Measurements from ENCODE around the gene EML6. TPM values are rescaled to one million over a fixed set of nuclear protein-coding genes. Genes with fewer than 3 reads are reported as not detected.

Gene EML6
- total RNA-seq, 1 experiment from 2014 or later: 1.5 TPM

DNA sequence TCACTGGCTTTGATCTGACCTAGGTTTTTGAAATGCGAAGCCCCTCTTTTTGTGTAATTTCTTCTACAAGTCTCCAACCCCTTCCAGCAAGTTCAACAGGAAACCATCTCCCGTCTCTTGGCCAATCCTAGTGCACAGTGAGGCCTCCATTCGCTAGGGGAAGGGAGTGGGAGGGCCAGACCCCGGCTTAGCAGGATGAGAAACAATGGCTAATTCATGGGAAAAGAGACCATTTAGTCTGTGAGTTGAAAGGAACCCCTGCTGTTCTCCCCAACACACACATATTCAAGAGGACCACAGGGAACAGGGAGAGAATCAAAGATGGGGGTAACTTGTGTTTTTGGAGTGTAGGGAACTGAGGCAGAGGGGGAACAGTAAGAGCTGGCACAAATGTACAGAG, 243.8 kb downstream of the EML6 start:
- H4K5ac ChIP-seq (ENCODE audit: insufficient read length, low read depth, low read length): no peak overlapping the region
- no peak overlapping the region for H3K4ac ChIP-seq (ENCODE audit: low read depth, low read length)
- H3K23ac ChIP-seq (ENCODE audit: insufficient read length, low read depth, low read length): no peak overlapping the region
- H3K56ac ChIP-seq (ENCODE audit: insufficient read length, low read depth, low read length): no peak overlapping the region
- no peak for DNase-seq
- Mint-ChIP-seq H3K27ac (peak overlapping the region in 1 of 3 experiments; percentile 4; a peak in 1 of 7 replicates), H3K4me1 (peaks cover 30 to 32% of the 10 kb centered on the region in 2 experiments), H3K9me3 (no peaks in the 10 kb centered on the region), H3K27me3 (ENCODE audit: low read depth) (no peaks in the 10 kb centered on the region; the same call in 1 of the 2 replicates), H3K36me3 (ENCODE audit: insufficient read depth in 1 of 3, low read depth in 3 of 3) (peaks cover 15 to 34% (median 23%) of the 10 kb centered on the region in 3 experiments), H3K4me3 (0 out of 5 replicates have a peak overlapping the region, but pooled peaks of 1 of the 2 experiments have one; percentile 2)
- H2AFZ ChIP-seq (ENCODE audit: low read length): no peak overlapping the region
- no peaks in the 10 kb centered on the region for H3K27me3 ChIP-seq (ENCODE audit: insufficient read depth, low read length)
- H2BK15ac ChIP-seq (ENCODE audit: low read depth, low read length): no peak overlapping the region
- H2BK120ac ChIP-seq (ENCODE audit: low read depth, low read length, poor library complexity, severe bottlenecking): no peak overlapping the region
- no peak overlapping the region for H3K9ac ChIP-seq (ENCODE audit: extremely low read depth, insufficient read length, low read length)
- H2BK12ac ChIP-seq (ENCODE audit: insufficient read length, low read depth, low read length): no peak overlapping the region
- H2BK20ac ChIP-seq (ENCODE audit: low read depth, low read length, poor library complexity, severe bottlenecking): no peak overlapping the region
- H2BK5ac ChIP-seq (ENCODE audit: insufficient read length, low read length): no peak overlapping the region
- TF ChIP-seq, protein P1, sequence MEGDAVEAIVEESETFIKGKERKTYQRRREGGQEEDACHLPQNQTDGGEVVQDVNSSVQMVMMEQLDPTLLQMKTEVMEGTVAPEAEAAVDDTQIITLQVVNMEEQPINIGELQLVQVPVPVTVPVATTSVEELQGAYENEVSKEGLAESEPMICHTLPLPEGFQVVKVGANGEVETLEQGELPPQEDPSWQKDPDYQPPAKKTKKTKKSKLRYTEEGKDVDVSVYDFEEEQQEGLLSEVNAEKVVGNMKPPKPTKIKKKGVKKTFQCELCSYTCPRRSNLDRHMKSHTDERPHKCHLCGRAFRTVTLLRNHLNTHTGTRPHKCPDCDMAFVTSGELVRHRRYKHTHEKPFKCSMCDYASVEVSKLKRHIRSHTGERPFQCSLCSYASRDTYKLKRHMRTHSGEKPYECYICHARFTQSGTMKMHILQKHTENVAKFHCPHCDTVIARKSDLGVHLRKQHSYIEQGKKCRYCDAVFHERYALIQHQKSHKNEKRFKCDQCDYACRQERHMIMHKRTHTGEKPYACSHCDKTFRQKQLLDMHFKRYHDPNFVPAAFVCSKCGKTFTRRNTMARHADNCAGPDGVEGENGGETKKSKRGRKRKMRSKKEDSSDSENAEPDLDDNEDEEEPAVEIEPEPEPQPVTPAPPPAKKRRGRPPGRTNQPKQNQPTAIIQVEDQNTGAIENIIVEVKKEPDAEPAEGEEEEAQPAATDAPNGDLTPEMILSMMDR (conservative IDR thresholded peaks at IDR 0.05): no peak
- H3K9me3 ChIP-seq (ENCODE audit: control insufficient read depth, low read depth, low read length): no peaks in the 10 kb centered on the region
- H3K27ac ChIP-seq (ENCODE audit: insufficient read length, low read depth, low read length): no peak overlapping the region
- no peak overlapping the region for H4K8ac ChIP-seq (replicated peaks; ENCODE audit: insufficient read length, low read depth, low read length)
- no peaks in the 10 kb centered on the region for H3K79me2 ChIP-seq (ENCODE audit: insufficient read depth, low read length)
- no peak overlapping the region for H3K18ac ChIP-seq (ENCODE audit: insufficient read length, low read depth, low read length)
- H3K4me2 ChIP-seq (ENCODE audit: insufficient read depth, insufficient read length, low read length): no peak overlapping the region
- no CpG with 5 or more reads among the region's 4 CpGs for WGBS (ENCODE audit: extremely low coverage, insufficient read length, low lambda C conversion rate)
- H4K20me1 ChIP-seq (ENCODE audit: control insufficient read depth, insufficient read depth, insufficient read length): no peaks in the 10 kb centered on the region
- H3T11ph ChIP-seq (ENCODE audit: low read length): no peak overlapping the region
- no peak overlapping the region for H2AK5ac ChIP-seq (ENCODE audit: insufficient read length, low read length)
- H3K23me2 ChIP-seq (ENCODE audit: insufficient read length, low read depth, low read length, poor library complexity, severe bottlenecking): no peaks in the 10 kb centered on the region
- H4K91ac ChIP-seq (ENCODE audit: insufficient read length, low read depth, low read length): no peak overlapping the region
- no peaks in the 10 kb centered on the region for H3K79me1 ChIP-seq (ENCODE audit: insufficient read depth, low read depth, low read length, poor library complexity, severe bottlenecking)
- H3K4me1 ChIP-seq (ENCODE audit: insufficient read depth, low read length): peaks cover 2% of the 10 kb centered on the region; the same call in 1 of the 2 replicates
- H3K14ac ChIP-seq (ENCODE audit: insufficient read depth, low read length): no peak overlapping the region
